Activated naive CD4-positive, alpha-beta T cell treated with anti-CD3 and anti-CD28 coated beads, Interleukin-2, amount 50 U/mL, for 72 hours (primary cell): Measurements from ENCODE around the gene PIM3. TPM values are rescaled to one million over a fixed set of nuclear protein-coding genes. Genes with fewer than 3 reads are reported as not detected.

Source experiments
- ATAC-seq, 2 donors: fragments of 150-1000 bp; cut with Tn5 transposase; 2 replicates each; pipeline ENCODE4 v1.10.0; 2021; ENCODE audit warnings: mild to moderate bottlenecking in 2 of 2, moderate library complexity in 2 of 2
- DNase-seq, 2 donors: peaks; one replicate each; pipeline ENCODE4 v3.0.0; 2021 to 2022; ENCODE audit warnings: low spot score in 2 of 2
- H3K27ac Mint-ChIP-seq, 2 donors: one replicate each; pipeline ENCODE4 v1.8.0; 2022; ENCODE audit warnings: mild to moderate bottlenecking in 2 of 2, mixed read lengths in 2 of 2
- H3K36me3 Mint-ChIP-seq, 2 donors: one replicate each; pipeline ENCODE4 v1.8.0; 2022; ENCODE audit warnings: mixed read lengths in 2 of 2
- H3K9me3 Mint-ChIP-seq, 2 donors: one replicate each; pipeline ENCODE4 v1.8.0; 2022; ENCODE audit warnings: mixed read lengths in 2 of 2
- total RNA-seq, 2 donors: library from RNA; stranded (reverse); gene quantifications; one replicate each; pipeline ENCODE4 v1.2.3, GENCODE V29; 2022

PIM3 gene
- total RNA-seq, 2 donors from 2014 or later: 77.2 to 522 TPM

DNA sequence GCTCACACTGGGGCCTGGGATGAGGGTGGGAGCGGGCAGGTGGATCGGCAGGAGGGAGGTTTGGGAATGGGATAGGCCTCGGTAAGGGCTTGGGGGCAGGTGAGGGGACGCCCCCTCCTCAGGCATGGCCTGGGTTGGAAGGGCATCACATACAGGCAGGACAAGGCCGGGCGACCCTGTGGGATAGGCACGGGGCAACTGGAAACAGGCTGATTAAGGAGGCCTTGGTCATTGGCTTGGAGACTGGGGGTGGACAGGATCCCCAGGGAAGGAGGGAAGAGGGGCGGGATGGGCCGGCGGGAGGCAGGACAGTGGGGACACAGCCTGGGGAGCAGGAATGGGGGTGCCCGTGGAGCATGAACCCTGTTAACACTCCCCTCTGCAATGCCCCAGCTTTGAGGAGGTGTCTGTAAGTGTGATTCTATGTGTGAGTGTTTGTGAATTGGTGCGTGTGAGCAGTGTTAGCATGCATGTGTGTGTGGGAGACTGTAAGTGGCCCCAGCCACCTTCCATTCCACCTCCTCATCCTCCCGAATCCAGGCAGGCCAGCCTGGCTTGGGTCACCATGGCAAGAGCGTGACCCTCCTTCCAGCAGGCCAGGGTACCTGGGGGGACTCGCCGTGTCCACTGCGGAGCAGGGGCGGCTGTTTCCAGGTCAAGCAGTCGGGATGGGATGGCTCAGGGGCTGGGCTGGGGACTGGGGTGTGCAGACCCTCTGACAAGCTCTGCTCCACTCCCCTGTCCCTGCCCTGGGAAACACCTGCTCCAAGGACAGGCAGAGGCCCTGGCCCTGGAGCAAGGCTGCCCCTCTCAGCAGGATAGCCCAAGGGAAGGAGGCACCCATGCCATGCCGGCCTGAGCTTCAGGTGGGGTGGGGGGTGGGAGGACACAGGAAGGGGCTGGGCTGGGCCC, 3.4 kb upstream of the PIM3 start:
- ATAC-seq (no peak), DNase-seq (no peak)
- Mint-ChIP-seq H3K36me3 (peaks cover 6 to 7% of the 10 kb centered on the region in 2 donors), H3K9me3 (no peaks in the 10 kb centered on the region), H3K27ac (peak overlapping the region; percentile 15 to 40)

- DNase-seq: no peak
- Mint-ChIP-seq H3K27ac (peak overlapping the region in 1 of 2 donors; percentile 95), H3K36me3 (peaks cover 7 to 12% of the 10 kb centered on the region in 2 donors), H3K9me3 (no peaks in the 10 kb centered on the region)
- no peak for ATAC-seq
Observed at GRCh38 chr22:49957826-49958365, 2.7 kb upstream of the PIM3 start.

DNA sequence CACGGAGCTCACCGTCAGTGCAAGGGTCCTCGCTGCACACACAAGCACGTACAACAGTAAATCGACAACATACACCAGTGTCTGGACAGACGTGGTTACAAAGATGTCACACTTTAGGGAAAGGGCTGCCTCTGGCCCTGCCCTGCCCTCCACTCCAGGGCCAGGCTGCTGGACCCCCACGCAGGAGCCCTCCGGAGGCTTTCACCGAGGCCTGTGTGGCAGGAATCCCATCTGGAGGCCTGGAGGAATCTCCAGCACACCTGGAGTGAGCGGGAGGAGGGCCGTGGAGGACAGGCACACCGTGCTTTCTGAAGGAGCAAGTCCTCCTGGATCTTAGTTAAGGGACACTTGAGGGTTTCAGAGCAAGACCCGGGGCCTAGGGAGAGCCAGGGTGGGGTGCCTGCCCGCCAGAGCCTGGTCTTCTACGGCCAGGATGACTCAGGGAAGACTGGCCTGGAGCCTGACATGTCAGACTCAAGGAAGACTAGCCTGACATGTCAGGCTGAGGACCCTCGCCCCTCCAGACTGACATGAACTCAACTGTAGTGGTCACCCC, 2.1 kb upstream of the PIM3 start:
- Mint-ChIP-seq H3K27ac (peak overlapping the region in 1 of 2 donors; percentile 95), H3K9me3 (no peaks in the 10 kb centered on the region), H3K36me3 (peaks cover 12 to 18% of the 10 kb centered on the region in 2 donors)
- DNase-seq: no peak
- ATAC-seq: no peak

DNA sequence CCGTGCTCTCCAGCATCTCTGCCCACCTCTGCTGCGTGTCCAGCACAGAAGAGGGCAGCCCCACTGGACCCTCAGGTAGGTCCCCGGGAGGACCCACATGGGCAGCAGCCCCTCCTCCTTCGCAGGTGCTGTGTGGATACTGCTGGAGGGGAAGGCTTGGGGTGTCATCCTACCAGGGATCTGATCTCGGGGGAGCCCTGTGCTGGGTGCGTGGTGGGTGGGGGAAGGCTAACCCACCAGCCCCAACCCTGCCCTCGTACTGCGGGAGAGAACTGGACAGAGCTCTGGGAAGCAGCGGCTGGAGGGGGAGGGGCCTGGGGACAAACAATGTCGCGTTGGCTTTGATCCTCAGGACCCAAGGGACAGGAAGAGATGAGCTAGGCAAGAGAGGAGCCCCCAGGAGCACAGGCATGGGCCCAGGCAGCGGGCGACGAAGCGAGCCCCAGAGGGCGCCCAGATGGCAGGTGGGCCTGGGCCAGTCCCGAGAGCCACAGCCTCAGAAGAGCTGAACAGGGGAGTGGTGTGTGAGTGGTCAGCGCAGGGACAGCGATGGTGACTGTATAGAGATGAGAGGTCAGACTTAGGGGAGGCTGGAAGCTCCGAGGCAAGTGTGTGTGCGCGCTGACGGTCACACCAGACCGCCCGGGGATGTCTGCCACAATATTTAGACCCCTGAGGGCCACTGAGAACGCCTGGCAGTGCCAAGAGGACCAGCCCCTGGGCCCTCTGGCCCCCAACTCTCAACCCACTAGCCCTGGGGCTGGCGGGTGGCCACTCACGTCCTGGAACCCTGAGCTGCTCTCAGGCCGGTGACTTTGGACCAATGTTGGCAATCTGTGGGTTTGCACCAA, 1.4 kb upstream of the PIM3 start:
- Mint-ChIP-seq H3K9me3 (no peaks in the 10 kb centered on the region), H3K36me3 (peaks cover 19 to 25% of the 10 kb centered on the region in 2 donors), H3K27ac (peak overlapping the region; percentile 77 to 95)
- DNase-seq (no peak), ATAC-seq (no peak)

DNA sequence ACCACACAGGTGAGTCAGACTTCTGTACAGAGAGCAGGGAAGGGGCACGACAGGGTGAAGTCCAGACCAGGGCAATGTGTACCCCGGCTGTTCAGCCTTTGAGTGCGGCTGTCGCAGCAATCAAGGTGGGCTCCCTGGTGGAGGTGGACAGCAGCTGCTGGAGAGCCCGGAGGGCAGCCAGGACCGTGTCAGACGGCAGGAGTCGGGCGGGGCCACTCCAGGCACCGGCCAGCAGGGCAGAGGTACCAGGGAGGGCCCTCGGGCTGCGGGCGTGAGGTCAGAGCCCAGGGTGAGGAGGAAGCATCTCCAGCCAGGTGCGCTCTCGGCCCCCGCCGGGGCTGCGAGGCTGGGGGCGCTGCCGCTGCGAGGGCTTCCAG, 802 bp upstream of the PIM3 start:
- DNase-seq (peak in 1 of 2 donors; percentile 82), ATAC-seq (peak in 1 of 2 donors; percentile 49)
- peaks cover 19 to 25% of the 10 kb centered on the region in 2 donors for H3K36me3 Mint-ChIP-seq
- H3K27ac Mint-ChIP-seq: peak overlapping the region; percentile 77 to 95
- H3K9me3 Mint-ChIP-seq: no peaks in the 10 kb centered on the region

DNA sequence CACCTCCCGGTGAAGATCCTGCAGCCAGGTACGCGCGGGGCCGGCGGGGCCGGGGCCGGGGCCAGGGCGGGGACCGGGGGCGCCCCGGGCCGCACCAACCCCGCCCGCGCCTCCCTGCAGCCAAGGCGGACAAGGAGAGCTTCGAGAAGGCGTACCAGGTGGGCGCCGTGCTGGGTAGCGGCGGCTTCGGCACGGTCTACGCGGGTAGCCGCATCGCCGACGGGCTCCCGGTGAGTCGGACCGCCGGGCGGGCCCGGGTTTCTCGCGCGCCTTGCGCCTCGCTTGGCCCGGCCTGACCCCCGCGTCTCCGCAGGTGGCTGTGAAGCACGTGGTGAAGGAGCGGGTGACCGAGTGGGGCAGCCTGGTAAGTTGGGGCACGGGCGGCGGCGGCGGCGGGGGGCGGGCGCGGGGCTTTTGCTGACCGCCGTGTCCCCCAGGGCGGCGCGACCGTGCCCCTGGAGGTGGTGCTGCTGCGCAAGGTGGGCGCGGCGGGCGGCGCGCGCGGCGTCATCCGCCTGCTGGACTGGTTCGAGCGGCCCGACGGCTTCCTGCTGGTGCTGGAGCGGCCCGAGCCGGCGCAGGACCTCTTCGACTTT, 531 bp downstream of the PIM3 start:
- DNase-seq (peak in 1 of 2 donors; percentile 72), ATAC-seq (no peak)
- Mint-ChIP-seq H3K9me3 (no peaks in the 10 kb centered on the region), H3K27ac (peak overlapping the region in 1 of 2 donors; percentile 97), H3K36me3 (peaks cover 19 to 25% of the 10 kb centered on the region in 2 donors)

DNA sequence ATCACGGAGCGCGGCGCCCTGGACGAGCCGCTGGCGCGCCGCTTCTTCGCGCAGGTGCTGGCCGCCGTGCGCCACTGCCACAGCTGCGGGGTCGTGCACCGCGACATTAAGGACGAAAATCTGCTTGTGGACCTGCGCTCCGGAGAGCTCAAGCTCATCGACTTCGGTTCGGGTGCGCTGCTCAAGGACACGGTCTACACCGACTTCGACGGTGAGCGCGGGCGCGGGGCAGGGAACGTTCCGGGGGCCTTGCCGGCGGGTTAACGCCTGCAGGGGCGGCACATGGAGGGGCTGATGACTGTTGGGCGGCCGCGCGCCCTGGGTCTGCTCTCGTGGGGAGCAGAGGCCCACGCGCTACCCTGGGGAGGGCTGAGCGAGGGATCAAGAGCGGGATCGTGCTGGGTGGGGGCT, 1.0 kb downstream of the PIM3 start:
- no peaks in the 10 kb centered on the region for H3K9me3 Mint-ChIP-seq
- ATAC-seq (peak in 1 of 2 donors; percentile 1), DNase-seq (no peak)
- peak overlapping the region; percentile 93 to 97 for H3K27ac Mint-ChIP-seq
- H3K36me3 Mint-ChIP-seq: peaks cover 19 to 25% of the 10 kb centered on the region in 2 donors

DNA sequence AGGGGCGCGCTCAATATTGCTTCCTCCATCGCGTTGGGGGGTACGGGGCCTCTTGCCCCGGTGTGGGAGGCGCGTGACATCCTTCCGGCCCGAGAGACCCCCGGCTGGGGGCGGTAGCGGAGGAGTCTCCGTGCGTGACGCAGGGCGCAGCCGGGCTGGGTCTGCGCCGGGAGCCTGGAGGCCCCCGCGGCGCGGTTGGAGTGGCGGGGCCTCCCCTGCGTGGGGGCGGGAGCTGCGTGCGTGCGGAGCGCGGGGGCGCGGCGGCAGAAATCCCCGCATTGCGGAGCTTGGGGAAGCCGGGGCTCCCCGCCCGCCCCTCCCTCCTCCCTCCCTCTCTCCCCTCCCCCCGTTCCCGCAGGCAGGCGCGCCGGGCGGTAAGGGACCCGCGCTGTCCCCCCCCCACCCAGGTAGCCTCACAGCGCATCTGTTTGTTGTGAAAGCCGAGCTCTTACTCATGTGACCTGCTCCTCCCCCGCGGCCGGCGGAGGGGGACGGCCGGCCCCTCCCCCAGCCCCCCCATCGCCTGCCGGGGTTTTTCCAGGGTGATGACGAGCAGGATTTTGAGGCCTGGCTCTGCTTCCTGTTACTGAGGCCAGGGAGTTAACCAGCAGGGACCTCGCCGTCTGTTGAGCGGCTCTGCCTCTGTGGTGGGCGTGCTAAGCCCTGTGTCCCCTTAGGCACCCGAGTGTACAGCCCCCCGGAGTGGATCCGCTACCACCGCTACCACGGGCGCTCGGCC, 1.6 kb downstream of the PIM3 start:
- H3K9me3 Mint-ChIP-seq: no peaks in the 10 kb centered on the region
- ATAC-seq (peak; percentile 36 to 39), DNase-seq (peak; percentile 61 to 92)

DNA sequence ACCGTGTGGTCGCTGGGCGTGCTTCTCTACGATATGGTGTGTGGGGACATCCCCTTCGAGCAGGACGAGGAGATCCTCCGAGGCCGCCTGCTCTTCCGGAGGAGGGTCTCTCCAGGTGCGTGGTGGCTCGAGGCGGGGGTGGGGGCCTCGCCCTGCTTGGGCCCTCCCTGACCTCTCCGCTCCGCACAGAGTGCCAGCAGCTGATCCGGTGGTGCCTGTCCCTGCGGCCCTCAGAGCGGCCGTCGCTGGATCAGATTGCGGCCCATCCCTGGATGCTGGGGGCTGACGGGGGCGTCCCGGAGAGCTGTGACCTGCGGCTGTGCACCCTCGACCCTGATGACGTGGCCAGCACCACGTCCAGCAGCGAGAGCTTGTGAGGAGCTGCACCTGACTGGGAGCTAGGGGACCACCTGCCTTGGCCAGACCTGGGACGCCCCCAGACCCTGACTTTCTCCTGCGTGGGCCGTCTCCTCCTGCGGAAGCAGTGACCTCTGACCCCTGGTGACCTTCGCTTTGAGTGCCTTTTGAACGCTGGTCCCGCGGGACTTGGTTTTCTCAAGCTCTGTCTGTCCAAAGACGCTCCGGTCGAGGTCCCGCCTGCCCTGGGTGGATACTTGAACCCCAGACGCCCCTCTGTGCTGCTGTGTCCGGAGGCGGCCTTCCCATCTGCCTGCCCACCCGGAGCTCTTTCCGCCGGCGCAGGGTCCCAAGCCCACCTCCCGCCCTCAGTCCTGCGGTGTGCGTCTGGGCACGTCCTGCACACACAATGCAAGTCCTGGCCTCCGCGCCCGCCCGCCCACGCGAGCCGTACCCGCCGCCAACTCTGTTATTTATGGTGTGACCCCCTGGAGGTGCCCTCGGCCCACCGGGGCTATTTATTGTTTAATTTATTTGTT, 2.4 kb downstream of the PIM3 start:
- H3K9me3 Mint-ChIP-seq: no peaks in the 10 kb centered on the region
- no peak for DNase-seq
- no peak for ATAC-seq
- peak overlapping the region; percentile 94 to 97 for H3K27ac Mint-ChIP-seq
- H3K36me3 Mint-ChIP-seq: peaks cover 19 to 25% of the 10 kb centered on the region in 2 donors

More for the DNA sequence above, 1.6 kb downstream of the PIM3 start:
- peaks cover 19 to 25% of the 10 kb centered on the region in 2 donors for H3K36me3 Mint-ChIP-seq
- peak overlapping the region; percentile 93 to 97 for H3K27ac Mint-ChIP-seq

DNA sequence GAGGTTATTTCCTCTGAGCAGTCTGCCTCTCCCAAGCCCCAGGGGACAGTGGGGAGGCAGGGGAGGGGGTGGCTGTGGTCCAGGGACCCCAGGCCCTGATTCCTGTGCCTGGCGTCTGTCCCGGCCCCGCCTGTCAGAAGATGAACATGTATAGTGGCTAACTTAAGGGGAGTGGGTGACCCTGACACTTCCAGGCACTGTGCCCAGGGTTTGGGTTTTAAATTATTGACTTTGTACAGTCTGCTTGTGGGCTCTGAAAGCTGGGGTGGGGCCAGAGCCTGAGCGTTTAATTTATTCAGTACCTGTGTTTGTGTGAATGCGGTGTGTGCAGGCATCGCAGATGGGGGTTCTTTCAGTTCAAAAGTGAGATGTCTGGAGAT, 3.1 kb downstream of the PIM3 start:
- peak overlapping the region; percentile 94 to 97 for H3K27ac Mint-ChIP-seq
- ATAC-seq: no peak
- H3K36me3 Mint-ChIP-seq: peaks cover 19 to 25% of the 10 kb centered on the region in 2 donors
- no peaks in the 10 kb centered on the region for H3K9me3 Mint-ChIP-seq
- DNase-seq: no peak

GRCh38 chr22:49964136-49965090, 3.8 kb downstream of the PIM3 start:
- H3K36me3 Mint-ChIP-seq: peaks cover 19 to 25% of the 10 kb centered on the region in 2 donors
- ATAC-seq (no peak), DNase-seq (peak; percentile 6 to 65)
- peak overlapping the region; percentile 94 to 97 for H3K27ac Mint-ChIP-seq
- H3K9me3 Mint-ChIP-seq: no peaks in the 10 kb centered on the region

- ATAC-seq (no peak), DNase-seq (peak; percentile 7 to 68)
- Mint-ChIP-seq H3K36me3 (peaks cover 19 to 25% of the 10 kb centered on the region in 2 donors), H3K27ac (peak overlapping the region in 1 of 2 donors; percentile 97), H3K9me3 (no peaks in the 10 kb centered on the region)
Observed at GRCh38 chr22:49965091-49966040, 4.8 kb downstream of the PIM3 start.
